A673 (cell line): ENCODE results near the gene MPEG1. TPM values are rescaled to one million over a fixed set of nuclear protein-coding genes. Genes with fewer than 3 reads are reported as not detected.

Source experiments
- BruUV-seq: library from RNA; stranded (reverse); fragments of 400-500 nt; replicated peaks from 2 replicates; lab custom pipeline; 2021; lab: Mats Ljungman, UMichigan
- CTCF ChIA-PET: fragments of 300-600 bp; sonication (Branson Sonifier 250); formaldehyde crosslinking; loops from one replicate; lab custom pipeline; 2022; ENCODE audit warnings: antibody characterized with exemption; lab: Charles Lee
- POLR2A ChIA-PET: fragments of 300-600 bp; sonication (Branson Sonifier 250); formaldehyde crosslinking; loops from one replicate; lab custom pipeline; 2022; ENCODE audit warnings: antibody characterized with exemption; ENCODE audit not compliant: low non-redundant PET; lab: Charles Lee
- DNase-seq: peaks from one replicate; pipeline ENCODE4 v3.0.0-alpha.2; 2015; ENCODE audit warnings: low spot score
- H3K27ac ChIP-seq: fragments of 200-600 bp; sonication (generic); 2 replicates; pipeline ENCODE4 v1.5.1; 2016; ENCODE audit warnings: mixed run types, low read depth, mild to moderate bottlenecking, mixed read lengths, antibody characterized with exemption, low read length; ENCODE audit not compliant: poor library complexity, severe bottlenecking
- H3K27me3 ChIP-seq: fragments of 200-600 bp; sonication (generic); replicated peaks from 2 replicates; pipeline ENCODE4 v1.6.1; 2017; ENCODE audit warnings: mixed run types, low read depth, mild to moderate bottlenecking, mixed read lengths, antibody characterized with exemption, low read length; ENCODE audit not compliant: insufficient read depth, poor library complexity
- H3K36me3 ChIP-seq: fragments of 200-600 bp; sonication (generic); 2 replicates; pipeline ENCODE4 v1.6.1; 2016; ENCODE audit warnings: mixed run types, mild to moderate bottlenecking, mixed read lengths, antibody characterized with exemption, low read length; ENCODE audit not compliant: insufficient read depth, poor library complexity, severe bottlenecking
- H3K4me1 ChIP-seq: fragments of 200-600 bp; sonication (generic); 2 replicates; pipeline ENCODE4 v1.6.1; 2017; ENCODE audit warnings: mixed run types, mild to moderate bottlenecking, mixed read lengths, antibody characterized with exemption, low read length; ENCODE audit not compliant: insufficient read depth, poor library complexity, severe bottlenecking
- H3K4me3 ChIP-seq: fragments of 200-600 bp; sonication (generic); 2 replicates; pipeline ENCODE4 v1.5.1; 2016; ENCODE audit warnings: low read depth, mixed run types, mild to moderate bottlenecking, mixed read lengths, low read length; ENCODE audit not compliant: poor library complexity, severe bottlenecking
- H3K9me3 ChIP-seq: fragments of 200-600 bp; sonication (generic); 2 replicates; pipeline ENCODE4 v1.6.1; 2016; ENCODE audit warnings: mixed run types, low read depth, mild to moderate bottlenecking, mixed read lengths, antibody characterized with exemption, low read length; ENCODE audit not compliant: poor library complexity, severe bottlenecking
- CTCF ChIP-seq: fragments of 300-800, 200-600 bp; sonication (generic); conservative IDR thresholded peaks from 2 replicates; pipeline ENCODE4 v1.5.1; 2017; ENCODE audit warnings: low read depth, mild to moderate bottlenecking, antibody characterized with exemption, low read length, moderate library complexity, mixed read lengths
- EZH2 ChIP-seq: fragments of 200-600 bp; sonication (generic); IDR thresholded peaks from 2 replicates; pipeline ENCODE4 v1.6.1; 2017; ENCODE audit warnings: borderline replicate concordance, low read depth, mild to moderate bottlenecking, mixed read lengths, antibody characterized with exemption, low read length; ENCODE audit not compliant: poor library complexity, severe bottlenecking
- intact Hi-C: fragments of 100-400 bp; cut with micrococcal nuclease; formaldehyde crosslinking; loops from one replicate; pipeline ENCODE4 v1.10.0; 2022; ENCODE audit not compliant: unreplicated experiment
- total RNA-seq: library from RNA; stranded (reverse); gene quantifications from 2 replicates; pipeline ENCODE4 v1.2.3, GENCODE V29; 2021

The MPEG1 gene
- total RNA-seq, 1 experiment from 2014 or later, result not detected

- ChIA-PET POLR2A (no interaction called here), CTCF (no interaction called here)
- Histone ChIP-seq H3K4me1 (peaks cover 38% of the 10 kb centered on the region), H3K27me3 (no peaks in the 10 kb centered on the region), H3K9me3 (no peaks in the 10 kb centered on the region), H3K36me3 (no peaks in the 10 kb centered on the region), H3K27ac (no peak overlapping the region), H3K4me3 (no peak overlapping the region)
- intact Hi-C loops, result loop anchor here (10.0 kb wide), 1 partner anchor 358 kb away; no protein-coding TSS in a partner anchor
- DNase-seq, result no peak
- TF ChIP-seq CTCF (no peak), EZH2 (no peak)
- BruUV-seq, result no TSS peak
These were observed 15.9 kb downstream of the MPEG1 start for GRCh38 chr11:59196777-59197176.

GRCh38 chr11:59195586-59195985 lies 17.1 kb downstream of the MPEG1 start:
- intact Hi-C loops, result loop anchor here (10.0 kb wide), 1 partner anchor 359 kb away; no protein-coding TSS in a partner anchor
- no TSS peak for BruUV-seq
- Histone ChIP-seq H3K27me3 (no peaks in the 10 kb centered on the region), H3K36me3 (no peaks in the 10 kb centered on the region), H3K4me3 (no peak overlapping the region), H3K27ac (no peak overlapping the region), H3K4me1 (peaks cover 31% of the 10 kb centered on the region), H3K9me3 (no peaks in the 10 kb centered on the region)
- ChIA-PET POLR2A (no interaction called here), CTCF (no interaction called here)
- TF ChIP-seq EZH2 (no peak), CTCF (no peak)
- no peak for DNase-seq

- H3K36me3 ChIP-seq, result no peaks in the 10 kb centered on the region
- TF ChIP-seq EZH2, result no peak
- TF ChIP-seq CTCF, result no peak
- POLR2A ChIA-PET, result no interaction called here
These were observed 19.1 kb downstream of the MPEG1 start for GRCh38 chr11:59193587-59194130.

More at GRCh38 chr11:59193587-59194130, 19.1 kb downstream of the MPEG1 start:
- no peak overlapping the region for H3K4me3 ChIP-seq
- no peak overlapping the region for H3K27ac ChIP-seq
- no peaks in the 10 kb centered on the region for H3K9me3 ChIP-seq
- BruUV-seq, result no TSS peak
- H3K4me1 ChIP-seq, result peaks cover 14% of the 10 kb centered on the region
- intact Hi-C loops, result loop anchor here (10.0 kb wide), 1 partner anchor 361 kb away; no protein-coding TSS in a partner anchor
- no peak for DNase-seq
- no peaks in the 10 kb centered on the region for H3K27me3 ChIP-seq
- CTCF ChIA-PET, result interaction anchor here (1.1 kb wide), 1 partner anchor 22 kb away, joined by 6 read pairs; the partner anchor contains the start of gene DTX4
